Mesendoderm (in vitro differentiated cells): ENCODE data around the gene ABCC3.

ENCODE experiments used
- DNase-seq: peaks from one replicate; pipeline ENCODE4 v3.0.0; 2013
- H2AK5ac ChIP-seq: 2 replicates; pipeline ENCODE4 v1.6.1; 2013; ENCODE audit warnings: low read length, inconsistent platforms
- H2BK120ac ChIP-seq: 2 replicates; pipeline ENCODE4 v1.6.1; 2013; ENCODE audit warnings: low read depth, mild to moderate bottlenecking, low read length, moderate library complexity, mixed read lengths
- H2BK15ac ChIP-seq: replicated peaks from 2 replicates; pipeline ENCODE4 v1.6.1; 2013; ENCODE audit warnings: low read depth, mild to moderate bottlenecking, moderate library complexity
- H2BK5ac ChIP-seq: 2 replicates; pipeline ENCODE4 v1.6.1; 2013; ENCODE audit warnings: low read length, inconsistent platforms
- H3K18ac ChIP-seq: 2 replicates; pipeline ENCODE4 v1.6.1; 2013; ENCODE audit warnings: mild to moderate bottlenecking, low read length, mixed read lengths
- H3K23ac ChIP-seq: one replicate; pipeline ENCODE4 v1.6.1; 2013; ENCODE audit warnings: low read length
- H3K27ac ChIP-seq: 2 replicates; pipeline ENCODE4 v1.5.1; 2013; ENCODE audit warnings: low read depth, mild to moderate bottlenecking, inconsistent platforms, low read length, moderate library complexity
- H3K27me3 ChIP-seq: 2 replicates; pipeline ENCODE4 v1.6.1; 2013; ENCODE audit warnings: low read length, control low read depth, mild to moderate bottlenecking, inconsistent platforms; ENCODE audit not compliant: insufficient read depth, poor library complexity
- H3K36me3 ChIP-seq: 2 replicates; pipeline ENCODE4 v1.6.1; 2013; ENCODE audit warnings: low read length, inconsistent platforms; ENCODE audit not compliant: control insufficient read depth, insufficient read depth
- H3K4ac ChIP-seq: one replicate; pipeline ENCODE4 v1.6.1; 2013; ENCODE audit warnings: low read depth, mild to moderate bottlenecking, low read length, moderate library complexity
- H3K4me1 ChIP-seq: 2 replicates; pipeline ENCODE4 v1.6.1; 2013; ENCODE audit warnings: low read depth, low read length, inconsistent platforms; ENCODE audit not compliant: control insufficient read depth
- H3K4me2 ChIP-seq: 2 replicates; pipeline ENCODE4 v1.6.1; 2013; ENCODE audit warnings: low read length
- H3K4me3 ChIP-seq: 2 replicates; pipeline ENCODE4 v1.5.1; 2013; ENCODE audit warnings: mild to moderate bottlenecking, low read length
- H3K56ac ChIP-seq: one replicate; pipeline ENCODE4 v1.6.1; 2013; ENCODE audit warnings: low read length
- H3K79me1 ChIP-seq: 2 replicates; pipeline ENCODE4 v1.6.1; 2013; ENCODE audit warnings: low read length, inconsistent platforms
- H3K79me2 ChIP-seq: 2 replicates; pipeline ENCODE4 v1.6.1; 2013; ENCODE audit warnings: mild to moderate bottlenecking, low read length; ENCODE audit not compliant: control insufficient read depth, insufficient read depth
- H3K9ac ChIP-seq: 2 replicates; pipeline ENCODE4 v1.6.1; 2013; ENCODE audit warnings: low read length, inconsistent platforms
- H4K5ac ChIP-seq: one replicate; pipeline ENCODE4 v1.6.1; 2013; ENCODE audit warnings: low read length
- H4K8ac ChIP-seq: one replicate; pipeline ENCODE4 v1.6.1; 2013; ENCODE audit warnings: low read depth, mild to moderate bottlenecking, control low read depth, low read length, moderate library complexity
- WGBS: extraction: QIAGEN DNeasy Blood & Tissue Kit; methylation state at CpG from one replicate; pipeline ENCODE4 v1.1.7; 2013; ENCODE audit warnings: low lambda C conversion rate, missing lambda C conversion rate; ENCODE audit not compliant: insufficient coverage; ENCODE audit errors: extremely low coverage; 5-methylcytosine and 5-hydroxymethylcytosine counted together

The ABCC3 gene

GRCh38 chr17:50632637-50633036, 2.0 kb upstream of the ABCC3 start:
- no peak overlapping the region for H3K23ac ChIP-seq
- no peak overlapping the region for H3K18ac ChIP-seq
- H2BK5ac ChIP-seq, result no peak overlapping the region
- H3K9ac ChIP-seq, result no peak overlapping the region
- H3K4me3 ChIP-seq, result no peak overlapping the region
- DNase-seq, result no peak
- H2AK5ac ChIP-seq, result no peak overlapping the region
- no peak overlapping the region for H2BK120ac ChIP-seq
- no CpG with 5 or more reads among the region's 5 CpGs for WGBS
- peaks cover 24% of the 10 kb centered on the region for H3K27me3 ChIP-seq
- H3K79me2 ChIP-seq, result no peaks in the 10 kb centered on the region
- H3K4me1 ChIP-seq, result peaks cover 9% of the 10 kb centered on the region
- no peak overlapping the region for H2BK15ac ChIP-seq
- no peak overlapping the region for H4K5ac ChIP-seq
- H3K4ac ChIP-seq, result no peak overlapping the region
- no peaks in the 10 kb centered on the region for H3K36me3 ChIP-seq
- H3K4me2 ChIP-seq, result no peak overlapping the region
- H3K79me1 ChIP-seq, result no peaks in the 10 kb centered on the region
- H3K27ac ChIP-seq, result no peak overlapping the region
- H3K56ac ChIP-seq, result no peak overlapping the region
- no peak overlapping the region for H4K8ac ChIP-seq

- no peak overlapping the region for H3K4ac ChIP-seq
- H4K8ac ChIP-seq, result no peak overlapping the region
- DNase-seq, result no peak
These were observed 998 bp upstream of the ABCC3 start for GRCh38 chr17:50633683-50634082.

GRCh38 chr17:50634915-50635731, 442 bp downstream of the ABCC3 start:
- H2BK5ac ChIP-seq, result no peak overlapping the region
- no peak overlapping the region for H3K18ac ChIP-seq
- peak overlapping the region; percentile 46 for H3K9ac ChIP-seq
- H3K23ac ChIP-seq, result peak overlapping the region; percentile 37
- no peak for DNase-seq
- no peaks in the 10 kb centered on the region for H3K79me1 ChIP-seq
- peak overlapping the region; percentile 61 for H3K4me2 ChIP-seq
- peak overlapping the region; percentile 62 for H3K56ac ChIP-seq
- H3K36me3 ChIP-seq, result no peaks in the 10 kb centered on the region
- H3K27me3 ChIP-seq, result peaks cover 24% of the 10 kb centered on the region
- H2AK5ac ChIP-seq, result no peak overlapping the region
- no peak overlapping the region for H4K5ac ChIP-seq
- H3K27ac ChIP-seq, result no peak overlapping the region
- no CpG with 5 or more reads among the region's 52 CpGs for WGBS
- peaks cover 2% of the 10 kb centered on the region for H3K4me1 ChIP-seq
- no peaks in the 10 kb centered on the region for H3K79me2 ChIP-seq
- H3K4me3 ChIP-seq, result no peak overlapping the region
- no peak overlapping the region for H2BK120ac ChIP-seq
- H4K8ac ChIP-seq, result no peak overlapping the region
- no peak overlapping the region for H3K4ac ChIP-seq
- H2BK15ac ChIP-seq, result no peak overlapping the region

More at GRCh38 chr17:50633683-50634082, 998 bp upstream of the ABCC3 start:
- H2BK5ac ChIP-seq, result no peak overlapping the region
- no peaks in the 10 kb centered on the region for H3K79me1 ChIP-seq
- H3K18ac ChIP-seq, result no peak overlapping the region
- peaks cover under 1% of the 10 kb centered on the region for H3K4me1 ChIP-seq
- no peak overlapping the region for H3K56ac ChIP-seq
- no peak overlapping the region for H3K27ac ChIP-seq
- no peak overlapping the region for H2AK5ac ChIP-seq
- no peak overlapping the region for H2BK15ac ChIP-seq
- H2BK120ac ChIP-seq, result no peak overlapping the region
- no peak overlapping the region for H3K23ac ChIP-seq
- no peaks in the 10 kb centered on the region for H3K36me3 ChIP-seq
- H4K5ac ChIP-seq, result no peak overlapping the region
- H3K79me2 ChIP-seq, result no peaks in the 10 kb centered on the region
- no CpG with 5 or more reads among the region's 9 CpGs for WGBS
- no peak overlapping the region for H3K4me3 ChIP-seq
- no peak overlapping the region for H3K4me2 ChIP-seq
- peaks cover 24% of the 10 kb centered on the region for H3K27me3 ChIP-seq
- no peak overlapping the region for H3K9ac ChIP-seq

- no peak overlapping the region for H3K23ac ChIP-seq
- H3K9ac ChIP-seq, result no peak overlapping the region
- H4K5ac ChIP-seq, result no peak overlapping the region
- H3K79me2 ChIP-seq, result no peaks in the 10 kb centered on the region
- peaks cover 24% of the 10 kb centered on the region for H3K27me3 ChIP-seq
- WGBS, result no CpG with 5 or more reads among the region's 3 CpGs
- no peak overlapping the region for H4K8ac ChIP-seq
- no peak overlapping the region for H2BK15ac ChIP-seq
- H2AK5ac ChIP-seq, result no peak overlapping the region
- H3K36me3 ChIP-seq, result no peaks in the 10 kb centered on the region
- DNase-seq, result no peak
- H2BK5ac ChIP-seq, result no peak overlapping the region
- no peak overlapping the region for H3K56ac ChIP-seq
- H3K4ac ChIP-seq, result no peak overlapping the region
- H3K27ac ChIP-seq, result no peak overlapping the region
- H2BK120ac ChIP-seq, result no peak overlapping the region
- no peaks in the 10 kb centered on the region for H3K79me1 ChIP-seq
- H3K4me3 ChIP-seq, result no peak overlapping the region
- no peak overlapping the region for H3K18ac ChIP-seq
- H3K4me2 ChIP-seq, result no peak overlapping the region
- peaks cover 4% of the 10 kb centered on the region for H3K4me1 ChIP-seq
These were observed 976 bp downstream of the ABCC3 start for GRCh38 chr17:50635732-50635981.

GRCh38 chr17:50635982-50636803, 1.5 kb downstream of the ABCC3 start:
- Histone ChIP-seq H3K36me3 (no peaks in the 10 kb centered on the region), H3K4me3 (no peak overlapping the region), H3K18ac (no peak overlapping the region), H3K4me2 (no peak overlapping the region), H3K56ac (no peak overlapping the region), H3K79me1 (no peaks in the 10 kb centered on the region), H4K5ac (no peak overlapping the region), H2BK5ac (no peak overlapping the region), H3K27me3 (peaks cover 24% of the 10 kb centered on the region), H3K23ac (no peak overlapping the region), H3K4me1 (peaks cover 9% of the 10 kb centered on the region), H3K4ac (no peak overlapping the region), H2AK5ac (no peak overlapping the region), H3K9ac (no peak overlapping the region), H4K8ac (no peak overlapping the region), H3K27ac (no peak overlapping the region), H2BK120ac (no peak overlapping the region), H3K79me2 (no peaks in the 10 kb centered on the region), H2BK15ac (no peak overlapping the region)
- WGBS, result no CpG with 5 or more reads among the region's 9 CpGs
- no peak for DNase-seq
